H1 (cell line): ENCODE data around the gene ATP6V0D1. TPM values are rescaled to one million over a fixed set of nuclear protein-coding genes. Genes with fewer than 3 reads are reported as not detected.

Source experiments
- CTCF ChIA-PET: fragments of 300-600 bp; sonication (Branson Sonifier 250); formaldehyde crosslinking; loops from one replicate; lab custom pipeline; 2021; ENCODE audit not compliant: partially characterized antibody; lab: Charles Lee
- POLR2A ChIA-PET: fragments of 300-600 bp; sonication (Branson Sonifier 250); formaldehyde crosslinking; loops from one replicate; lab custom pipeline; 2021; ENCODE audit warnings: inconsistent platforms; ENCODE audit not compliant: partially characterized antibody; lab: Charles Lee
- DNase-seq, 2 experiments: peaks; one replicate each; pipeline versions ENCODE4 v3.0.0 to v3.0.0-alpha.2; 2010 to 2022; ENCODE audit warnings: low spot score in 2 of 2, low read depth in 1 of 2, mixed read lengths in 1 of 2
- FAIRE-seq: peaks from 2 replicates; lab custom pipeline; 2011; peaks lifted over from hg19 to GRCh38; lab: Jason Lieb, UNC
- H2AFZ ChIP-seq: 2 replicates; pipeline ENCODE4 v1.8.1; 2012; ENCODE audit warnings: low read length, inconsistent platforms
- H2AK5ac ChIP-seq: 2 replicates; pipeline ENCODE4 v1.6.1; 2013; ENCODE audit warnings: low read depth, low read length
- H2BK120ac ChIP-seq: replicated peaks from 2 replicates; pipeline ENCODE3; 2013; ENCODE audit warnings: low read depth, low read length, inconsistent platforms
- H2BK12ac ChIP-seq: 2 replicates; pipeline ENCODE4 v1.6.1; 2013; ENCODE audit warnings: low read depth, low read length
- H2BK15ac ChIP-seq: 2 replicates; pipeline ENCODE4 v1.6.1; 2013; ENCODE audit warnings: low read length
- H2BK20ac ChIP-seq: 2 replicates; pipeline ENCODE4 v1.6.1; 2013; ENCODE audit warnings: low read length
- H2BK5ac ChIP-seq: 2 replicates; pipeline ENCODE4 v1.6.1; 2013; ENCODE audit warnings: low read depth, low read length
- H3K14ac ChIP-seq: 2 replicates; pipeline ENCODE4 v1.6.1; 2013; ENCODE audit warnings: inconsistent platforms; ENCODE audit not compliant: insufficient read length
- H3K18ac ChIP-seq: 2 replicates; pipeline ENCODE4 v1.6.1; 2013; ENCODE audit warnings: low read length; ENCODE audit errors: extremely low read depth
- H3K23ac ChIP-seq: 2 replicates; pipeline ENCODE4 v1.6.1; 2013; ENCODE audit warnings: inconsistent platforms; ENCODE audit not compliant: insufficient read length
- H3K23me2 ChIP-seq: 2 replicates; pipeline ENCODE4 v1.6.1; 2013; ENCODE audit warnings: low read depth, low read length
- H3K27ac ChIP-seq: 2 replicates; pipeline ENCODE4 v1.6.1; 2011; ENCODE audit warnings: low read depth, low read length, inconsistent platforms
- H3K27me3 ChIP-seq, 4 experiments: replicated peaks in 1 of 4; 1 replicate in 1 of 4; 2 replicates in 3 of 4; pipeline versions ENCODE4 v1.6.1 to v1.8.1; 2011 to 2013; ENCODE audit warnings: low read length in 3 of 4, mild to moderate bottlenecking in 3 of 4, inconsistent platforms in 2 of 4, mixed read lengths in 2 of 4, moderate library complexity in 1 of 4; ENCODE audit not compliant: control insufficient read depth in 3 of 4, insufficient read depth in 3 of 4; ENCODE audit errors: extremely low read depth in 1 of 4
- H3K36me3 ChIP-seq, 4 experiments: 2 replicates each; pipeline versions ENCODE4 v1.6.1 to v1.8.1; 2011 to 2013; ENCODE audit warnings: mild to moderate bottlenecking in 4 of 4, low read length in 3 of 4, moderate library complexity in 2 of 4, control low read depth in 1 of 4, inconsistent platforms in 1 of 4; ENCODE audit not compliant: insufficient read depth in 4 of 4, control insufficient read depth in 2 of 4
- H3K4ac ChIP-seq: replicated peaks from 2 replicates; pipeline ENCODE3; 2013; ENCODE audit warnings: low read length, low read depth, mixed read lengths, inconsistent platforms; ENCODE audit not compliant: insufficient read length
- H3K4me1 ChIP-seq, 4 experiments: replicated peaks in 1 of 4; 1 replicate in 1 of 4; 2 replicates in 3 of 4; pipeline versions ENCODE4 v1.6.1 to v1.8.1; 2011 to 2013; ENCODE audit warnings: low read length in 3 of 4, inconsistent platforms in 2 of 4, mixed read lengths in 1 of 4; ENCODE audit not compliant: insufficient read depth in 4 of 4, control insufficient read depth in 3 of 4
- H3K4me2 ChIP-seq, 2 experiments: 2 replicates each; pipeline versions ENCODE4 v1.6.1 to v1.8.1; 2011 to 2013; ENCODE audit warnings: low read depth in 2 of 2, low read length in 2 of 2, control low read depth in 1 of 2, inconsistent platforms in 1 of 2, mild to moderate bottlenecking in 1 of 2; ENCODE audit not compliant: insufficient read depth in 1 of 2
- H3K4me3 ChIP-seq, 4 experiments: fragments of 200-600, 300-600 bp in 1 of 4; sonication (generic), shearing (Covaris generic), sonication (Bioruptor Twin) in 1 of 4; 2 replicates each; pipeline versions ENCODE4 v1.5.1 to v1.8.1; 2011 to 2016; ENCODE audit warnings: low read length in 4 of 4, low read depth in 3 of 4, control low read depth in 2 of 4, inconsistent platforms in 2 of 4, mild to moderate bottlenecking in 2 of 4, mixed read lengths in 1 of 4, moderate library complexity in 1 of 4; ENCODE audit not compliant: insufficient read depth in 2 of 4; ENCODE audit errors: extremely low read depth in 1 of 4
- H3K56ac ChIP-seq: replicated peaks from 2 replicates; pipeline ENCODE3; 2013; ENCODE audit warnings: low read depth, mild to moderate bottlenecking, mixed read lengths, low read length, inconsistent platforms; ENCODE audit not compliant: insufficient read length
- H3K79me1 ChIP-seq: 2 replicates; pipeline ENCODE4 v1.6.1; 2013; ENCODE audit warnings: low read depth, low read length, control low read depth
- H3K79me2 ChIP-seq, 2 experiments: 2 replicates each; pipeline versions ENCODE4 v1.6.1 to v1.8.1; 2012 to 2013; ENCODE audit warnings: low read length in 2 of 2, mild to moderate bottlenecking in 2 of 2, inconsistent platforms in 1 of 2; ENCODE audit not compliant: insufficient read depth in 2 of 2, control insufficient read depth in 1 of 2
- H3K9ac ChIP-seq, 4 experiments: replicated peaks in 1 of 4; 1 replicate in 1 of 4; 2 replicates in 3 of 4; pipeline versions ENCODE4 v1.6.1 to v1.8.1; 2011 to 2013; ENCODE audit warnings: low read depth in 3 of 4, low read length in 3 of 4, control low read depth in 2 of 4, mild to moderate bottlenecking in 2 of 4, moderate library complexity in 2 of 4, inconsistent platforms in 1 of 4; ENCODE audit errors: extremely low read depth in 1 of 4
- H3K9me3 ChIP-seq, 2 experiments: 2 replicates each; pipeline versions ENCODE4 v1.6.1 to v1.8.1; 2012 to 2013; ENCODE audit warnings: mild to moderate bottlenecking in 2 of 2, moderate library complexity in 2 of 2, control low read depth in 1 of 2, inconsistent platforms in 1 of 2, low read depth in 1 of 2, low read length in 1 of 2, mixed read lengths in 1 of 2; ENCODE audit not compliant: insufficient read depth in 2 of 2
- H4K20me1 ChIP-seq, 2 experiments: replicated peaks in 1 of 2; 2 replicates each; pipeline versions ENCODE3 to v1.8.1; 2011 to 2013; ENCODE audit warnings: inconsistent platforms in 2 of 2, low read length in 2 of 2, mild to moderate bottlenecking in 1 of 2; ENCODE audit not compliant: insufficient read depth in 2 of 2, control insufficient read depth in 1 of 2
- H4K5ac ChIP-seq: 2 replicates; pipeline ENCODE4 v1.6.1; 2013; ENCODE audit warnings: low read length, low read depth, mixed read lengths, inconsistent platforms; ENCODE audit not compliant: insufficient read length
- H4K8ac ChIP-seq: 2 replicates; pipeline ENCODE4 v1.8.0; 2013; ENCODE audit warnings: mild to moderate bottlenecking, moderate library complexity, low read length, inconsistent platforms; ENCODE audit not compliant: insufficient read depth; ENCODE audit errors: extremely low read depth
- H4K91ac ChIP-seq: replicated peaks from 2 replicates; pipeline ENCODE3; 2013; ENCODE audit warnings: low read length, mixed read lengths, inconsistent platforms; ENCODE audit not compliant: insufficient read length
- RAD21 ChIP-seq, 2 experiments: IDR thresholded peaks in 1 of 2; conservative IDR thresholded peaks in 1 of 2; 2 replicates each; pipeline ENCODE4 v1.6.1; 2011; ENCODE audit warnings: low read depth in 2 of 2, low read length in 2 of 2, improper control_type of control experiment in 1 of 2, inconsistent platforms in 1 of 2, mild to moderate bottlenecking in 1 of 2, moderate library complexity in 1 of 2
- WGBS, 2 experiments: shearing (Covaris generic) in 1 of 2; methylation state at CpG; one replicate each; pipeline versions ENCODE4 v1.1.6 to v1.1.7; 2013 to 2015; ENCODE audit warnings: low lambda C conversion rate in 2 of 2, mixed read lengths in 2 of 2, inconsistent platforms in 1 of 2, low coverage in 1 of 2, missing lambda C conversion rate in 1 of 2; ENCODE audit not compliant: insufficient replicate concordance in 2 of 2, insufficient coverage in 1 of 2, insufficient read length in 1 of 2; ENCODE audit errors: extremely low coverage in 1 of 2, missing lambda C conversion rate in 1 of 2; 5-methylcytosine and 5-hydroxymethylcytosine counted together
- polyA plus RNA-seq, 7 experiments: library from polyadenylated mRNA; depleted of rRNA in 3 of 7; stranded (reverse) in 5 of 7; unstranded in 2 of 7; fragments of >200 nt in 5 of 7; fragments of 200-250 nt in 2 of 7; gene quantifications; 1 replicate in 5 of 7; 2 replicates in 1 of 7; 4 replicates in 1 of 7; pipeline versions ENCODE4 v1.2.1 to v1.2.3, GENCODE V29; 2011 to 2013; ENCODE audit warnings: missing spikeins in 2 of 7, mixed read lengths in 2 of 7
- total RNA-seq: library from RNA; stranded (reverse); fragmentation: NEBNext Ultra II Directional; extraction: Animal tissue kit (Norgen Biotek cat#: 25700); gene quantifications from 2 replicates; pipeline ENCODE4 v1.2.1, GENCODE V29; 2021

The ATP6V0D1 gene
- total and polyA plus RNA-seq, 2 of the 8 experiments (the other 6 are each of a cell fraction or from before 2014, with no cell fraction given), result 47.3 to 134 TPM

DNA sequence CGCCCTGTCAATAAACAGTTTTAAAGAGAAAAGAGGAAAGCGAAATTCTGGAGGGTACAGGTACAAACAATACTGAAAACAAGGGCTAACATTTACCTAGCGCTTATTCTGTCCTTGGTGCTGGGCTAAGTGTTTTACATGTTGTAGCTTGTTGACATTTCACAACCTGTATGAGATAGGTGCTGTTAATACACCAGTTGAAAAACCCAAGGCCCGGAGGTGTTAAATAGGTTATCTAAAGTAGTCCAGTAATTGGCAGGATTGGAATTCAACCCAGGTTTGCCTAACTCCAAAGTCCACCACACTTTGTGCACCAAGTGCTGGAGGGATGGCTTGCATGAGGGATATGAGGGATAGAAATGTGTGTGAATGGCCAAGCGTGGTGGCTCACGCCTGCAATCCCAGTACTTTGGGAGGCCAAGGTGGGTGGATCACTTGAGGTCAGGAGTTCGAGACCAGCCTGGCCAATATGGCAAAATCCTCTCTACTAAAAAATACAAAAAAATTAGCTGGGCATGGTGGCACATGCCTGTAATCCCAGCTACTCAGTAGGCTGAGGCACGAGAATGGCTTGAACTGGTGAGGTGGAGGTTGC is 2.9 kb downstream of the ATP6V0D1 start:
- Histone ChIP-seq H3K9ac (no peak overlapping the region), H2BK12ac (no peak overlapping the region), H3K4me1 (peaks cover 0 to 3% (median 3%) of the 10 kb centered on the region in 4 experiments; a peak in 4 of 7 replicates), H3K27ac (no peak overlapping the region), H2BK120ac (no peak overlapping the region), H4K20me1 (peaks cover 4 to 10% of the 10 kb centered on the region in 2 experiments), H2BK15ac (no peak overlapping the region), H3K79me2 (peaks cover 2 to 27% of the 10 kb centered on the region in 2 experiments; a peak in 3 of 4 replicates), H2AFZ (no peak overlapping the region), H3K79me1 (peaks cover 6% of the 10 kb centered on the region; the same call in 1 of the 2 replicates), H4K5ac (no peak overlapping the region), H2AK5ac (no peak overlapping the region), H3K27me3 (peaks cover 0 to 5% (median 0%) of the 10 kb centered on the region in 4 experiments; a peak in 3 of 7 replicates), H3K4ac (no peak overlapping the region), H3K9me3 (no peaks in the 10 kb centered on the region), H2BK5ac (no peak overlapping the region), H4K8ac (no peak overlapping the region), H3K36me3 (no peaks in the 10 kb centered on the region), H3K4me2 (no peak overlapping the region), H3K14ac (no peak overlapping the region), H3K23me2 (peaks cover 8% of the 10 kb centered on the region; the same call in 1 of the 2 replicates), H3K23ac (no peak overlapping the region), H4K91ac (no peak overlapping the region), H3K56ac (no peak overlapping the region), H3K4me3 (no peak overlapping the region), H2BK20ac (no peak overlapping the region), H3K18ac (no peak overlapping the region)
- DNase-seq (no peak), FAIRE-seq (no peak)
- WGBS, 2 experiments, result 91% methylated on average over 8 of the region's 8 CpGs; no CpG with 5 or more reads in 1 of the 2 experiments
- CTCF ChIA-PET, result interaction anchor here (0.5 to 8.9 kb wide), 5 partner anchors 12 to 299 kb away, joined by 3 to 74 read pairs (median 14); no protein-coding TSS in a partner anchor
- POLR2A ChIA-PET, result interaction anchor here (1.7 kb wide), 1 partner anchor 10 kb away, joined by 4 read pairs; no protein-coding TSS in a partner anchor
- no peak for TF ChIP-seq RAD21 (IDR thresholded peaks at IDR 0.05 in 1 of 2, conservative IDR thresholded peaks at IDR 0.05 in 1 of 2; ENCODE audit: low read depth in 2 of 2, low read length in 2 of 2)
